H4 (cell line): ENCODE data around the gene GTF2IRD1. TPM values are rescaled to one million over a fixed set of nuclear protein-coding genes. Genes with fewer than 3 reads are reported as not detected.
"Not testable (repeated sequence)": the region's sequence is repeated elsewhere in the genome, so short reads cannot be mapped to it uniquely, and the experiment has no call there.

Source experiments
- DNase-seq: peaks from one replicate; pipeline ENCODE4 v3.0.0-alpha.2; 2015; ENCODE audit warnings: low spot score
- total RNA-seq: library from RNA; depleted of rRNA; stranded (reverse); fragments of >200 nt; shearing (Covaris generic); gene quantifications from 2 replicates; pipeline ENCODE4 v1.2.3, GENCODE V29; 2014; rRNA removed

The GTF2IRD1 gene
- 5.9 and 13.0 TPM in 2 replicates for total RNA-seq

GRCh38 chr7:74453322-74454011 lies at the start of gene GTF2IRD1:
Gene GTF2IRD1, plus strand, starts transcription at chr7:74453906. Its CDS starts 54,175 bp downstream, at chr7:74508081.
- peak; percentile 84 for DNase-seq

GRCh38 chr7:74404388-74404700 lies 49.4 kb upstream of the GTF2IRD1 start:
- no peak for DNase-seq

- DNase-seq = no peak
These were observed 49.0 kb upstream of the GTF2IRD1 start for GRCh38 chr7:74404741-74405140.

- DNase-seq = no peak
These were observed 48.4 kb upstream of the GTF2IRD1 start for GRCh38 chr7:74405191-74405898.

- no peak for DNase-seq
These were observed 47.7 kb upstream of the GTF2IRD1 start for GRCh38 chr7:74405899-74406512.

GRCh38 chr7:74407958-74408357 lies 45.7 kb upstream of the GTF2IRD1 start:
- DNase-seq = no peak

GRCh38 chr7:74409571-74409970 lies 44.1 kb upstream of the GTF2IRD1 start:
- no peak for DNase-seq

- no peak for DNase-seq
These were observed 42.9 kb upstream of the GTF2IRD1 start for GRCh38 chr7:74410772-74411171.

- not testable (repeated sequence) for DNase-seq
These were observed 42.1 kb upstream of the GTF2IRD1 start for GRCh38 chr7:74411571-74411970.

- DNase-seq = no peak
These were observed 41.6 kb upstream of the GTF2IRD1 start for GRCh38 chr7:74412056-74412455.

- no peak for DNase-seq
These were observed 41.1 kb upstream of the GTF2IRD1 start for GRCh38 chr7:74412603-74413002.

GRCh38 chr7:74414595-74415333 lies 38.9 kb upstream of the GTF2IRD1 start:
- DNase-seq = not testable (repeated sequence)

GRCh38 chr7:74417419-74417971 lies 36.2 kb upstream of the GTF2IRD1 start:
- peak; percentile 75 for DNase-seq

GRCh38 chr7:74418076-74418475 lies 35.6 kb upstream of the GTF2IRD1 start:
- DNase-seq = no peak

GRCh38 chr7:74418538-74418937 lies 35.2 kb upstream of the GTF2IRD1 start:
- no peak for DNase-seq

- not testable (repeated sequence) for DNase-seq
These were observed 34.5 kb upstream of the GTF2IRD1 start for GRCh38 chr7:74419232-74419631.

GRCh38 chr7:74420006-74420405 lies 33.7 kb upstream of the GTF2IRD1 start:
- DNase-seq = no peak

GRCh38 chr7:74424291-74424880 lies 29.3 kb upstream of the GTF2IRD1 start:
- DNase-seq = no peak

- no peak for DNase-seq
These were observed 25.7 kb upstream of the GTF2IRD1 start for GRCh38 chr7:74428023-74428422.

GRCh38 chr7:74429153-74429747 lies 24.5 kb upstream of the GTF2IRD1 start:
- DNase-seq = peak; percentile 87

GRCh38 chr7:74430409-74430808 lies 23.3 kb upstream of the GTF2IRD1 start:
- DNase-seq = not testable (repeated sequence)
